GM12874 (cell line): ENCODE measurements around the gene GAK.

Source experiments
- TF ChIP-seq, protein P1 (sequence below): IDR thresholded peaks from 2 replicates; pipeline ENCODE4 v1.5.1; 2011; ENCODE audit warnings: low read depth, mild to moderate bottlenecking, control low read depth, low read length, moderate library complexity; ENCODE audit not compliant: insufficient read depth

GAK gene

DNA sequence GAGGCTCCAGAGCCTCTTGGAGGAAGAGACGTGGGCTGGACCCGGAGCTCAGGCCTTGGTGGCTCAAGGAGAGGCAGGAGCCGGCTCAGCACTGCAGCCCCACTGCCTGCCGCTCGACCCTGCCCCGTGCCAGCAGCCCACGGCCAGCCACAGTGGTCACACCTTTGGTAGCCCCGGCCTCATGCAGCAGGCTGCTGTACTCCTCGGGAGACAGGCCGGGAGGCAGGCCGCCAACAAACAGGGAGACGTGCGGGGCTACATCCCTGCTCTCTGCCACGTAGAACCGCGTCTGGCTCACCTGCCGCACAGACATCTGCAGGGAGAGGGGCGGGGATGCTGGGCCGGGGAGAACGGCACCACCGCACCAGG, 33.6 kb upstream of the GAK start:
- TF ChIP-seq, protein P1, sequence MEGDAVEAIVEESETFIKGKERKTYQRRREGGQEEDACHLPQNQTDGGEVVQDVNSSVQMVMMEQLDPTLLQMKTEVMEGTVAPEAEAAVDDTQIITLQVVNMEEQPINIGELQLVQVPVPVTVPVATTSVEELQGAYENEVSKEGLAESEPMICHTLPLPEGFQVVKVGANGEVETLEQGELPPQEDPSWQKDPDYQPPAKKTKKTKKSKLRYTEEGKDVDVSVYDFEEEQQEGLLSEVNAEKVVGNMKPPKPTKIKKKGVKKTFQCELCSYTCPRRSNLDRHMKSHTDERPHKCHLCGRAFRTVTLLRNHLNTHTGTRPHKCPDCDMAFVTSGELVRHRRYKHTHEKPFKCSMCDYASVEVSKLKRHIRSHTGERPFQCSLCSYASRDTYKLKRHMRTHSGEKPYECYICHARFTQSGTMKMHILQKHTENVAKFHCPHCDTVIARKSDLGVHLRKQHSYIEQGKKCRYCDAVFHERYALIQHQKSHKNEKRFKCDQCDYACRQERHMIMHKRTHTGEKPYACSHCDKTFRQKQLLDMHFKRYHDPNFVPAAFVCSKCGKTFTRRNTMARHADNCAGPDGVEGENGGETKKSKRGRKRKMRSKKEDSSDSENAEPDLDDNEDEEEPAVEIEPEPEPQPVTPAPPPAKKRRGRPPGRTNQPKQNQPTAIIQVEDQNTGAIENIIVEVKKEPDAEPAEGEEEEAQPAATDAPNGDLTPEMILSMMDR = no peak

DNA sequence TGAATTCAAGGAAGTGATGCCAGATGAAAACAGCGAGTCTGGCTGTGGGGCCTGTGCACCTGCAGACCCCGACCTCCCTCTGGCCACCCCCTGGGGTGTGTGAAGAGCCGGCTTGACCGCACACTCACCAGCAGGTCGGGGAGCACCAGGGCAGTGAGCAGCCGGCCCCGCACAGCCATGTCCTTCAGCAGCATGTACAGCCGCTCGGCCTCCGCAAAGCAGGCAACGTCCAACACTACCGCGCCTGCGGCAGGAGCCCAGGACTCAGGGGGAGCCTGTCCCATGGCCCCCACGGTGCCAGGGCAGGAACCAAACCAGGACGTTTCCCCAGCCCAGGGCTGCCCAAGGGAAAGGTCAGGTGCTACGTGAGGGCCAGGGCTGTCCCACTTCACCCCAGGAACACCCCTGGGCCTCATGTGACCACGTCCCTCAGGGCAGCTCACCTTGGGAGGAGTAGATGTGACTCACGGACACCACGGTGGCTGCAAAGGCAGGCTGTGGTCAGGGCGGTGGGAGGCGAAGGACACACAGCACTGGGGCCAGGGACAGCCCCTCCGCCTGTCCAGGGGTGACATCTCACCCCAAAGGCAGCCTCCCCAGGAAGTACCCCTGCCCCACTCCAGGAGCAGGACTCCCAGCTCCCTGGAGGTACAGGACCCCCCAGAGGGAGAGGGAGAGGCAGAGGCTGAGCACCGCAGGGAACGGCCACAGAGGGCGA, 33.1 kb upstream of the GAK start:
- TF ChIP-seq, protein P1 = no peak

DNA sequence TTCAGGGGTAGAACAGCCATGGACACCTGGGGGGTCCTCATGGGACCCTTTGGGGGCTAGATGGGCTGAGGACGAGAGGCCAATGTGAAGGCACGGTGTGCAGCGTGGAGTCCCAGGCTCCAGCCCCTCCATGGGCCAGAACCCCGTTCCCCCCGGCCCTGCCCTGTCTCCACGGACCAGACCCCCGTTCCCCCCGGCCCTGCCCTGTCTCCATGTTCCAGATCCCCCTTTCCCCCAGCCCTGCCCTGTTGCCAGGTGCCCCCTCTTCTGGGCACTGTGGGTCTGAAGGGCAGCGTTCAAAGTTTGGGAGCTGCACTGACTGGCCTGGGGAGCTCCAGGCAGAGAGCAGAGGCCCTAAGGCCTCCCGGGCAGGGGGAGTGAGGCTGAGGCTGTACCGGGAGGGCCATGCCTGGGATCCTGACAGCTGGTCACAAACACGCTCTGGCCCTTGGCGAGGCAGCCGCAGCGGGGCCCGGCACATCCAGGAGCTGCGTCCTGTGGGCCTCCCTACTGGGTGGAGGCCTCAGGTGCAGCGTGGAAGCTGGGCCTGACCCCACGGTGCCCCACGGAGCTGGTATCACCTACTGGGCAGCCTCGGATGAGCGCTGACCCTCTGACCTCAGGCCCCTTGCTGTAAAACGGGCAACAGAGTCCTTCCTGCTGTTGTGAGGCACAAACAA, 32.4 kb upstream of the GAK start:
- TF ChIP-seq, protein P1 = no peak

DNA sequence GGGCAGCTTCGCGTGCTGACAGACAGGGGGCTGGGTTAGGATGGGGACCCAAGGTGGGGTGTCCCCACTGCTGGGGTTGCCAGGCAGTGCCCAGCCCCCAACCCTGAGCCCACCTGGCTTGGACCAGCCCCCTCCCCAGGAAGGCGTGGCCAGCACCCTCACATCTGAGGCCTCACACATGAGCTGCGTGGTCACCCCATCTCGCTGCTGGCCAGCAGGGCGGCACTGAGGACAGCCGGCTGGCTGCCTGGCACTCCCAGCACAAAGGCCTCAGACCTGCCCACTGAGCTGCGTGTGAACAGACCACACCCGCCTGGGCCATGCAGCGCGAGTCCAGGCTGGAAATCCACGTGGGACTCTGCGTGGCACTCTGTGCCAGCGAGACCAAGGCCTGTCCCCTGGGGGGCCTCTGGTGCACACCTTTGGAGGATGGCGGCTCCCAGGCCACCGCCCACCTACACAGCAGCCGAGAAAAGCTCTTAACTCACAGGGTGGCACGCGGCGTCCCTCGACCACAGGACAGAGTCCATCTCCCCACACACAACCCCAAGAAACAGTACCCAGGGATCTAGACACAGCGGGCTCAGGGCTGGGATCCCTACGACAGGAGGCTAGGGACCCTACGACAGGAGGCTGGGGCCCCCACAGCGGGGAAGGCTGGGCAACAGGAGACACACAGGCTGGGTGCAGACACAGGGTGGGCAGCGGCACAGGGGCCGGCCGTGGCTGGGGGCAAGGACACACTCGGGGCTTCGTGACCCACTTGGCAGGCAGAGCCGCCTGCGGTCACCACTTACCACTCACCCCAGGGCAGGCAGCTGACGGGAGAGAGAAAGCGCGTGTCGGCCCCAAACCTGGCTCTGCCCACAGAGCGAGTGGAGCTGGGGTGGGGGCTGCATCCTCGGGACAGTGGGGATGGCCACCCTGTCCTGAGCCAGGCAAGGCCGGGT, 31.4 kb upstream of the GAK start:
- TF ChIP-seq, protein P1 = no peak

DNA sequence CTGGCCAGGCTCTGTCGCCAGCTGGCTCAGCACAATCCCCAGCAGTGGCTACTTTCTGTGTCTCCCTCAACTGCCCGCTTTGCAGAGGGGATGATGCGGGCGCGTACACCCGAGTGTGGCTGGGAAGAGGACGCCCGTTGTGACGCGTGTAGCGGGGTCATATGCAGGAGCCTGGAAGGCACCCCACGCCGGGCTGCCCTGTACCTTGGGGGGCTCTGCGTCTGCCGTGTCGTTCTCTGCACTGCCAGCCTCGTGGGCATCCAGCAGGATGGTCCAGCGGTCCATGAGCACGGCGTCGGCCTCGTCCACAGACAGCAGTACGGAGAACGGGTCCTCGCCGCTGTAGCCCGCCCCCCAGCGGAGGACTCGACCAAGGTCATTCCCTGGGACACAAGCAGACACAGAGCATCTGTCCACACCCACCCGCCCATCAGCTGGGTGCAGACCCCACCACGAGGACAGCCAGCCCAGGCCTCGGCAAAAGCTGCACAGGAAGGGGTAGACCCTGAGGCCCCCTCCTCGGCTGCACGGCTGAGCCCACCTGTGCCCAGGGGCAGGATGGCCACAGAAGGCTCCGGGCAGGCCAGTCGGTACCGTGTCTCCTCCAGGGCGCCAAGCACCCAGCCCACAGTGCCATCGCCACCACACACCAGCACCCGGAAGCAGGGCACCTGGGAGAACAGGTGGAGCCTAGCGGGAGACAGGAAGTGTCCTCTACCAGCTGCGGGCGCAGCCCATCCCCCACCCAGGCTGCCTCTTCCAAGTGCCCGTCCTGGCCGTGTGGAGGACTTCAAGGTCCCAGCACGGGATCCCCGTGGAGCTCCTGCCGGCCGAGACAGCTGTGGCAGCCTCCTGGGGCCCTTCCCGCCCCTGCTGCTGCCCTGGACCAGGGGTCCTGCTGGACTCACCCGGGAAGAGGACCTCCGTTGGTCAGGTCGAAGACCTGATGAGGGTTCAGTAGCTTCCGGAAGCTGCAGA, 30.4 kb upstream of the GAK start:
- TF ChIP-seq, protein P1 = no peak

DNA sequence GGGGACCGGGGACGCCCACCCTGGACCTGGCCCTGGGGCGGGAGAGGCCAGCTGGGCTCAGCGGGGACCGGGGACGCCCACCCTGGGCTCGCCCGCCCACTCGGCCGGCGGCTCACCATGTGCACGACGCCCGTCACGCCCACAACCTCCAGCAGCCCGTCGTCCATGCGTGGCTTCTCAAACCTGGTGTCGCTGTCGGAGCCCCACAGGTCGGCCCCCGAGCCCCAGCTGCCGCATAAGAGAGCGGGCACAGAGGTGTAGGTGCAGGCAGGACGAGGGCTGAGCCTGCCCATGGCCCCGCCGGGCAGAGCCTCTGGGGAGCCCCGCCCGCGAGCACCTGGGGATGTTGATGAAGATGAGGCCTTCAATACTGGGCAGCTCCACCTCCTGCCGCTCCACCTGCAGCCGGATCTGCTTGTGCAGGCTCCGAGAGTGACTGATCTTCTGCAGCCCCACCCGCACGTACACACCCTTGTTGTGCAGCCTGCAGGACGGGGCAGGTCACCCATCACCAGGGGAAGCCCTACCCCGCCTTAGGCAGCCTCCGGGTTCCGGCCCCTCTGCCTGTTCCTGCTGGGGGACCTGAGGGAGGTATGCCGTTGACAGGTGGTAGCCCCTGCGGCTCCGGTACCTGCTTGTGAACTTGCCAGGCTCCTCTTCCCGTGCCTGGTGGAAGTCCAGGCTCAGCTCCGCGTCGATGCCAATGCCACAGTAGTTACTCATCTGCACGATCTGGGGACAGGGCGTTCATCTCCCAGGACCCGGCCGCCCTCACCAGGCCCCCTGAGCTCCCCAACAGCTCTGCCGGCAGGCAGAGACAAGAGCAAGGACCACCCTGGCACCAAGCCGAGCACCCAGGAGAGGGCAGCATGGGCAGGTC, 29.5 kb upstream of the GAK start:
- TF ChIP-seq, protein P1 = no peak
